HG02623 (cell line): Measurements from ENCODE around the gene ANKLE1.
"Not testable (repeated sequence)": the region's sequence is repeated elsewhere in the genome, so short reads cannot be mapped to it uniquely, and the experiment has no call there.

ENCODE experiments used
- ATAC-seq: cut with Tn5 transposase; IDR thresholded peaks from one replicate; pipeline ENCODE4 v1.9.1; 2021; ENCODE audit warnings: moderate library complexity; ENCODE audit not compliant: unreplicated experiment

ANKLE1 gene

DNA sequence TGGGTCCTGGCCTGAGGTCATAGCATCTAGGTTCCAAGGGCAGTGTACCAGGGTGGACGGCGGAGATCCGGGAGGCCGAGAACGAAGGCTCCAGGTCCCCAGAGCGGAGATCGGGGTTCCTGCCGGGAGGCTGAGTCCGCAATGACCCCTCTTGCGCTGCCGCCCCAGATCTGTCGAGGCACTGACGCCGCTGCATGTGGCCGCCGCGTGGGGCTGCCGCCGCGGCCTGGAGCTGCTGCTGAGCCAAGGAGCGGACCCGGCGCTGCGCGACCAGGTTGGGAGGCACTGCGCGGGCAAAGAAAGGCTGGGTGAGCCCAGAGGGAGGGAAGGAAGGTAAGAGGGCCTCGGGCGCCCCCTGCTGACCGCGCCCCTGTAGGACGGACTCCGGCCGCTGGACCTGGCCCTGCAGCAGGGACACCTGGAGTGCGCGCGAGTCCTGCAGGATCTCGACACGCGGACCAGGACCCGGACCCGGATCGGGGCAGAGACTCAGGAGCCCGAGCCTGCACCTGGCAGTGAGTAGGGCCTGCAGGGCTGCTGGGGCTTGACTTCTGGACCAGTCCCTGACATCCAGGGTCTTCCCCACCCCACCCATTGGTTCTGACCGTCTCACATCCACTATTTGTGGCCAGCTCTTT, 906 bp downstream of the ANKLE1 start:
- peak; percentile 68 for ATAC-seq

- no peak for ATAC-seq
Measured at GRCh38 chr19:17283504-17283996, 1.8 kb downstream of the ANKLE1 start.

- ATAC-seq: no peak
Measured at GRCh38 chr19:17285415-17286135, 3.9 kb downstream of the ANKLE1 start.

- no peak for ATAC-seq
Measured at GRCh38 chr19:17286263-17286662, 4.6 kb downstream of the ANKLE1 start.

GRCh38 chr19:17286752-17287151, 5.1 kb downstream of the ANKLE1 start:
- no peak for ATAC-seq

DNA sequence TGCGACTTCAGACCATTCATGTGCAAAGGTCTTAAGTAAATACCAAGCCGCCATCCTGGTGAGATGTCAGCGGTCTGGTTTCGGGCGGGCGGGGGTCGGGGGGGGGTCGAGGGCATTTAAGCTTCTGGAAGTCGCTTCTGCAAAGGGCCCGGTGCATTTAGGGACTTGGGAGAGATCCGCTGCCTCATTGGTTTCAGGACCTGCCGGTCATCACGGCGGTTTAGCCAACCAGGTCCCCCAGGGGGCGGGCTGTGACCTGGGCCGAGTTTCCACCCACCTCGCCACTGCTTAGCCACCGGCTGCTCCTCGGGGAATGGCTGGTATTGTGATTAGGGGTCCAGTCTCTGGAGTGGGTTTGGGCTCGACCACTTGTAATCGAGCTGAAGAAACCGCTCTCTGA, 7.8 kb downstream of the ANKLE1 start:
- ATAC-seq: no peak

DNA sequence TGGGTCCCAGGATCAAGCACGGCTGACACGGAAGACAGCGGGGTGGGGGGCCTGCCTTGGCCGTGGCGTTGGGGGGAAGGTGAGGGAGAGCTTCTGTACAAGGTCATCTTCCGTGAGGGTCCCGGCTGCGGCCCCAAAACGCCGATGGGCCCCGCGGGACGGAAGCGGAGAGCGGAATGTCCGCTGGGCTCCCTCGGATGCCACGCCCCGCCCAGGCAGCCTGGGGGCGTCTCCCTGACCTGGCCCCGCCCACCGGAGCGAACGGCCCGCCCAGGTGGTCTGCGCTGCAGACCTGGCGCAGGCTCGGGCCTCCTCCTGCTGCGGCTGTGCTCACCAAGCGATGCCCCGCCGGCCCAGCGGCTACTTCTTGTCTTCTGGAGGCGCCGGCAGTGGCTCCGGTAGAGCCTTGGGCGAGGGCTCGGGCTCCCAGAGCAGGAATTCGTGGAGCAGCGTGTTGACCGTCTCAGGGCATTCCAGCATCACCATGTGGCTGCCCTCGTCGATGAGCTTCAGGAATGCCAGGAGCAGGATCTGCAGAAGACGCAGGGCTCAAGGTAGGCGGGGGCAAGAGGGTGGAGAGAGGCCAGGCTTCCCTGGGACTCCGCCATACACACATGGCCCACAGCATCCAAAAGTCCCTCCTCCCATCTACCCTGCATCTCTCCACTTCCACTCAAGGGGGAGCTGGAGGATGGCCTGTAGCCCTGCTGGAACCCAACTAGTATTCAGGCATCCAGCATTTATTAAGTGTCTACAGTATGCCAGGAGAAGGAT, 10.8 kb downstream of the ANKLE1 start:
- ATAC-seq: peak; percentile 65

GRCh38 chr19:17293605-17294004, 11.9 kb downstream of the ANKLE1 start:
- no peak for ATAC-seq

DNA sequence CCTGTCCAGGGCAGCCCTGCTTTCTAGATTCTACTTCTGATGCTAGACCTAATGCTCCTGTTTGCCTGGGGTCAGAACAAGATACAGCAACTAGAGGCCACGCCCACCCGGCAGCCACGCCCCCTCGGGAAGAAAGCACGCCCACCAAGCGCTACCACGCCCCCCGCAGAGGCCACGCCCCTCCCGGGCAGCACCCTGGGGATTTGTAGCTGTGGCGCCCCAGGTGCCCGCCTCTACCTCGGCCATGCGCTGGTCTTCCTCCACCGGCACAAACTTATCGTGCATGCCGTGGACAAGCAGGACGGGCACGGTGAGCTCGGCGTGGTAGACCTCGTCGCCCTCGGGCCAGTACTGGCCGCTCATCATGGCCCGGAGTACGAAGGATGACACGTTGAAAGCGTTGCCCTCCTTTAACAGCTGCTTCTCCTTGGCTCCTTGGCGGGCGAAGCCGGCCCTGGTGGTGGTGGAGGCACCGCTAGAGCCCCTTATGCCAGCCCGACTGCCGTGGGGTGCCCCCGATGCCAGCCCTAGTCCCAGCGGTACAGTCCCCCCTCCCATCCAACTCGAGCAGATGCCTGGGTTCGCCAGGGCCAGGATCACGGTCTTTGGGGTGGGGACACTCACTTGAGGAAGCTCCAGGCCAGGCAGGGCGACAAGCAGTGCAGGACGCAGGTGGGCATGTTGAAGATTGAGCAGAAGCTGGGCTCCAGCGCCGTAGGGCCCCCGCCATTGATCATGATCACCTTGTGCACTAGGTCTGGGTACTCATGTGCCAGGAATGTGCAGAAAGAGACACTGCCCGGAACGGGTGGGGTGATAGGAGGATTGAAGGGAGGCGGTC, 12.6 kb downstream of the ANKLE1 start:
- no peak for ATAC-seq

- ATAC-seq: not testable (repeated sequence)
Measured at GRCh38 chr19:17295551-17295950, 13.8 kb downstream of the ANKLE1 start.

DNA sequence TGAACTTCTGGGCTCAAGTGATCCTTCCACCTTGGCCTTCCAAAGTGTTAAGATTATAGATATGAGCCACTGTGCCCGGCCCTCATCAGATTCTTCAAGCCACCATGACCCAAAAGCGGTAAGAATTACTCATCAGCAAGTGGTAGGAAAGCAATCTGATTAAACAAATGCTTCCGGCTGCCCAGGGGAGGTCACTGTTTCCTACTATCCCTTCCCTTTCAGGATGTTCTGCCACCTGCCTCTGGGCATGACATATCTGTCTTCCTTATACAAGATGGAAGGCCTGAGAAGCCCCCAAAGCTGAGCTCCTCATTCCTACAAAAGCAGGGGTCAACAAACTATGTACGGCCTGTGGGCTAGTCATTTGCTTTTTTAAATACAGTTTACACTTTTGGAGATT, 14.6 kb downstream of the ANKLE1 start:
- ATAC-seq: no peak

- ATAC-seq: no peak
Measured at GRCh38 chr19:17296976-17297375, 15.3 kb downstream of the ANKLE1 start.

GRCh38 chr19:17300992-17301619, 19.4 kb downstream of the ANKLE1 start:
- no peak for ATAC-seq

DNA sequence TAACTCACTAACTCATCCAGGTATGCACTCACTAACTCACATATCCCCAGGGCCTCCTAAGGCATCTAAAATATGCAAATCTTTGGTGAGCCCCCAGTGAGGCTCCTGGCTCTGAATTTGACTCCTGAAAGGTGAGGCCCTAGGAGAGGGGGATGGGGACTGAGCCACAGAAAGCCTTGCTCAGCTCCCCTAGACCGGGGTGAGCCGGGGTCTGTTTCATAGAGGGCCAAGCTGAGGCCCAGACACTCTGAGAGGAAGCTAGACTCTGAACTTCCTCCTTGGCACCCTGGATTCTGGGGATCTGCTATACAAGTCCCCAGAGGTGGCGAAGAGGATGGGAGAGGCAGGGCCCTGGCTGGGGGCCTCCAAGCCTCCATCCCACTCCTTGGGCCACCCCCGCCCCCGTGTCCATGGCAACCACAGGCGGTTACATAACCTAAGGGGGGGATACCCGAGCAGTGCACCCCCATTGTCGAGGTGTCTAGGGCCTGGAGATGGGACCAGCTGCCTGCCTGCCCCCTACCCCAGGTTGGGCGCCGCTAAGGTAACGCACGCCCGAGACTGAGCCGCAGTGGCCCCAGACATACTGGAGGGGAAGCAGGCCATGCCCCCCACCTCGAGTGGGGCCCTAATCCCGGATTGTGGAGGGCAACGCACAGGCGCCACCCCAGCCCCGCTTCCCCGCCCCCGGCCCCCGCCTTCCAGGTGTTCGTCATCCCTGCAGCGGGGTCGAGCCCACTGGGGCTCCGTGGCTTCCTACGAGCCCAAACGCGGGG, 20.9 kb downstream of the ANKLE1 start:
- no peak for ATAC-seq

DNA sequence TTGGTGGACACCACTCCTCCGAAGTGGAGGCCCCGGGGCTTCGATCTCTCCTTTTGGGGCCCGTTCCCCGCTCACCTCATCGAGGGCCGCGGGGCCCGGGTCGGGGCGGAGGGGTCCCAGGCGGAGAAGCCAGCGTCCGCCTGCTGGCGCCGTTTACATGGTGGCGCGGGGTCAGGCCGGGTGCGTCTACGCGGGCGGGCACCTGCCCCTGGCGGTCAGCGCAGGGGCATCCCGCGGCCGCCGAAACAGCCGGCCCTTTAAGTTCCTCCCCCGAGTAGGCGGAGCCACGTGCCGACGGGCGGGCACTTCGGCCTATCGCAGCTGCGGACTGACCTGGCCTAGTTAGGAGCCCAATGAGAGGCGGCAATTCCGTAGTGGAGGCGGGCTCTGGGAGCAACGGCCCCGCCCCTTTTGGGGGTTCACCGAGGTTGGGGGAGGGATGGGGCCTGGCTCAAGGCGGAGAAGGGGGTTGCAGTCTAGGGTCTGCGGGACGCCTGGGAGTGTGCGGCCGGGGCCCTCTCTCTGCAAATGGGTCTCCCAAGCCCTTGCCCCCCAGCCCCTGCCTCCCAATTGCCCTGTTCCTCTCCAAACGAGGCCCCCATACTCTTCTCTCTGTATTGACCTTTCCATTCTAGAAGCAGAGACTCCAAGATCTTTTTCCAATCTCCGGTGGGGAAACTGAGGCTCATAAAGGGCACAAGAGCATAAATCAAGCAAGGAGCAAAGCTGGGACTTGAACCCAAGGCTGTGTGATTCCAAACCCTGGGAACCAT, 21.7 kb downstream of the ANKLE1 start, which contains the start of gene ABHD8:
Gene ABHD8, minus strand, starts transcription at position 259 of the 773 bp plus-strand sequence. CDS start 1,809 bp downstream, outside the sequence.
- peak; percentile 59 for ATAC-seq

DNA sequence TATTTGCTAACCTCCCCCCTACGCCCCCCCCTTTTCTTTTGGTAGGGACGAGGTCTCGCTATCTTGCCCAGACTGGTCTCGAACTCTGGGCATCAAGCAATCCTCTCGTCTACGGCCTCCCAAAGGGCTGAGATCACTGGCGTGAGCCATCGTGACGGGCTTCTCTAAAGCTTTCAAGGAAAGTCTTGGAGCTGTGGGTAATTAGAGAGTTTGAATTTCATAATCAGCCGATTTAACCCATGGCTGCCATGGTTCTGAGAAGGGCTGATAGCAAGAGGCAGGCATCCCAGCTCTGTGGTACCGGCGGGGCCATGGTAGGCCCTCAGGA, 22.2 kb downstream of the ANKLE1 start:
- ATAC-seq: no peak

DNA sequence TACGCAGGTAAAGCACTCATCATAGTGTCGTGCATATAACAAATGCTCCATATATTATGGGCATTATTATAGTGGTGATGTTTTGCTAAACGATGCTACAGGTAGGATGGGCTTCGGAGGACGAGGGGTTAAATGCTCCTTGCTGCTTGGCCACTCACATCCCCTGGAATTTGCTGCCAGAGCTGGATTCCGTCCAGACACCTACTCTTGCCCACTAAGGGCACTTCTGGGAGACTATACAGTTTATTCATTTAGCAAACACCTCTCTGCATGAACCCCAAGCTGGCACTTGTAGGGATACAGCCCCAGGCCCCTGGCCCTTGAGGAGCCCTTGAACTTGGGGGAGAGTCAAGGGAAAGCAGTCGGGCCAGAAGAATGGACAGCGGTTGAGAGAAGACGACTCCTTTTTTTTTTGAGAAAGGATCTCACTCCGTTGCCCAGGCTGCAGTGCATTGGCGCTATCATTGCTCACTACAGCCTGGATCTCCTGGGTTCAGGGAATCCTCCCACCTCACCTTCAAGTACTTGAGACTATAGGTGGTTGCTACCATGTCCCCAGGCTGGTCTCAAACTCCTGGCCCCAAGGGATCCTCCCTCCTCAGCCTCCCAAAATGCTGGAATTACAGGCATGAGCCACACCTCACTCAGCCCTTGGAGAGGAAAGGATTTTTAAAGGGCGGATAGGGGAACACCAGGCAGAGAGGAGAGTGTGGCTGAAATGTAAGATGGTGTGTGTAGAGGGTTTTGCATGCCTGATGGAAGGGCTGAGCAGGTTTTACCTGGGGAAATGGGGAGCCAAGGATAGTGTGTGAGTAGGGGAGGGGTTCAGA, 22.9 kb downstream of the ANKLE1 start:
- ATAC-seq: no peak

GRCh38 chr19:17305216-17305516, 23.5 kb downstream of the ANKLE1 start:
- ATAC-seq: no peak
